Measurements from ENCODE around the gene KRT6C. TPM values are rescaled to one million over a fixed set of nuclear protein-coding genes. Genes with fewer than 3 reads are reported as not detected.

Gene KRT6C
- total RNA-seq, 5 donors from 2014 or later (not counting 1 experiment from before 2014, with no cell fraction given): not detected

GRCh38 chr12:52426034-52426433, 47.6 kb downstream of the KRT6C start:
- Histone ChIP-seq H3K4me1 (ENCODE audit: control insufficient read depth in 1 of 2, extremely low read depth in 1 of 2, insufficient read depth in 2 of 2, low read length in 2 of 2) (no peaks in the 10 kb centered on the region), H3K27ac (ENCODE audit: low read length) (no peak overlapping the region), H3K36me3 (ENCODE audit: control insufficient read depth in 2 of 2, extremely low read depth in 1 of 2, insufficient read depth in 1 of 2, low read length in 1 of 2) (no peaks in the 10 kb centered on the region), H3K27me3 (replicated peaks in 1 of 2; ENCODE audit: control insufficient read depth in 2 of 2, extremely low read depth in 1 of 2, insufficient read depth in 2 of 2, low read length in 1 of 2) (peaks cover 0 to 46% of the 10 kb centered on the region in 2 experiments), H3K9me3 (no peaks in the 10 kb centered on the region), H3K4me3 (ENCODE audit: control insufficient read depth in 1 of 2, extremely low read depth in 1 of 2, low read length in 1 of 2) (no peak overlapping the region)
- 86% methylated on average over 2 of the region's 2 CpGs for WGBS (ENCODE audit: insufficient coverage)
- Mint-ChIP-seq H3K9me3 (no peaks in the 10 kb centered on the region), H3K27ac (no peak overlapping the region), H3K27me3 (peaks cover 38 to 44% of the 10 kb centered on the region in 2 donors), H3K36me3 (no peaks in the 10 kb centered on the region), H3K4me1 (no peaks in the 10 kb centered on the region), H3K4me3 (no peak overlapping the region)
- no peak for DNase-seq
- no peak for ATAC-seq (replicated peaks in 1 of 4)
- CTCF ChIA-PET: no interaction called here
- POLR2A ChIA-PET: no interaction called here

GRCh38 chr12:52425466-52425865, 48.1 kb downstream of the KRT6C start:
- POLR2A ChIA-PET: no interaction called here
- Mint-ChIP-seq H3K27me3 (peaks cover 33 to 39% of the 10 kb centered on the region in 2 donors), H3K9me3 (no peaks in the 10 kb centered on the region), H3K4me1 (no peaks in the 10 kb centered on the region), H3K4me3 (no peak overlapping the region), H3K36me3 (no peaks in the 10 kb centered on the region), H3K27ac (no peak overlapping the region)
- 70% methylated on average over 5 of the region's 5 CpGs for whole genome bisulfite sequencing (ENCODE audit: insufficient coverage)
- no peak for DNase-seq
- Histone ChIP-seq H3K4me1 (ENCODE audit: control insufficient read depth in 1 of 2, extremely low read depth in 1 of 2, insufficient read depth in 2 of 2, low read length in 2 of 2) (no peaks in the 10 kb centered on the region), H3K9me3 (no peaks in the 10 kb centered on the region), H3K27me3 (replicated peaks in 1 of 2; ENCODE audit: control insufficient read depth in 2 of 2, extremely low read depth in 1 of 2, insufficient read depth in 2 of 2, low read length in 1 of 2) (peaks cover 0 to 45% of the 10 kb centered on the region in 2 experiments), H3K27ac (ENCODE audit: low read length) (no peak overlapping the region), H3K36me3 (ENCODE audit: control insufficient read depth in 2 of 2, extremely low read depth in 1 of 2, insufficient read depth in 1 of 2, low read length in 1 of 2) (no peaks in the 10 kb centered on the region), H3K4me3 (ENCODE audit: control insufficient read depth in 1 of 2, extremely low read depth in 1 of 2, low read length in 1 of 2) (no peak overlapping the region)
- no peak for ATAC-seq (replicated peaks in 1 of 4)
- CTCF ChIA-PET: no interaction called here

- POLR2A ChIA-PET: no interaction called here
- no peaks in the 10 kb centered on the region for H3K9me3 Mint-ChIP-seq
Measured at GRCh38 chr12:52423661-52424500, 49.7 kb downstream of the KRT6C start.

GRCh38 chr12:52423035-52423434, 50.6 kb downstream of the KRT6C start:
- Histone ChIP-seq H3K36me3 (ENCODE audit: control insufficient read depth in 2 of 2, extremely low read depth in 1 of 2, insufficient read depth in 1 of 2, low read length in 1 of 2) (no peaks in the 10 kb centered on the region), H3K4me1 (ENCODE audit: control insufficient read depth in 1 of 2, extremely low read depth in 1 of 2, insufficient read depth in 2 of 2, low read length in 2 of 2) (no peaks in the 10 kb centered on the region), H3K9me3 (no peaks in the 10 kb centered on the region), H3K27me3 (replicated peaks in 1 of 2; ENCODE audit: control insufficient read depth in 2 of 2, extremely low read depth in 1 of 2, insufficient read depth in 2 of 2, low read length in 1 of 2) (peaks cover 0 to 43% of the 10 kb centered on the region in 2 experiments), H3K27ac (ENCODE audit: low read length) (no peak overlapping the region), H3K4me3 (ENCODE audit: control insufficient read depth in 1 of 2, extremely low read depth in 1 of 2, low read length in 1 of 2) (no peak overlapping the region)
- Mint-ChIP-seq H3K27me3 (peaks cover 19 to 23% of the 10 kb centered on the region in 2 donors), H3K4me3 (no peak overlapping the region), H3K9me3 (no peaks in the 10 kb centered on the region), H3K27ac (no peak overlapping the region), H3K4me1 (no peaks in the 10 kb centered on the region), H3K36me3 (no peaks in the 10 kb centered on the region)
- DNase-seq (no peak), ATAC-seq (replicated peaks in 1 of 4) (no peak)
- WGBS (ENCODE audit: insufficient coverage): 68% methylated on average over 6 of the region's 6 CpGs
- POLR2A ChIA-PET: no interaction called here
- CTCF ChIA-PET: no interaction called here

More at GRCh38 chr12:52423661-52424500, 49.7 kb downstream of the KRT6C start:
- no peak overlapping the region for H3K4me3 Mint-ChIP-seq
- Histone ChIP-seq H3K4me3 (ENCODE audit: control insufficient read depth in 1 of 2, extremely low read depth in 1 of 2, low read length in 1 of 2) (no peak overlapping the region), H3K36me3 (ENCODE audit: control insufficient read depth in 2 of 2, extremely low read depth in 1 of 2, insufficient read depth in 1 of 2, low read length in 1 of 2) (no peaks in the 10 kb centered on the region), H3K9me3 (no peaks in the 10 kb centered on the region), H3K27ac (ENCODE audit: low read length) (no peak overlapping the region), H3K27me3 (replicated peaks in 1 of 2; ENCODE audit: control insufficient read depth in 2 of 2, extremely low read depth in 1 of 2, insufficient read depth in 2 of 2, low read length in 1 of 2) (peaks cover 0 to 43% of the 10 kb centered on the region in 2 experiments), H3K4me1 (ENCODE audit: control insufficient read depth in 1 of 2, extremely low read depth in 1 of 2, insufficient read depth in 2 of 2, low read length in 2 of 2) (no peaks in the 10 kb centered on the region)
- no peak overlapping the region for H3K27ac Mint-ChIP-seq
- H3K27me3 Mint-ChIP-seq: peaks cover 23 to 27% of the 10 kb centered on the region in 2 donors
- H3K36me3 Mint-ChIP-seq: no peaks in the 10 kb centered on the region
- DNase-seq (no peak), ATAC-seq (replicated peaks in 1 of 4) (no peak)
- H3K4me1 Mint-ChIP-seq: no peaks in the 10 kb centered on the region
- WGBS (ENCODE audit: insufficient coverage): 65% methylated on average over 6 of the region's 11 CpGs
- CTCF ChIA-PET: no interaction called here

GRCh38 chr12:52419656-52420055, 53.9 kb downstream of the KRT6C start:
- Mint-ChIP-seq H3K4me1 (no peaks in the 10 kb centered on the region), H3K36me3 (no peaks in the 10 kb centered on the region), H3K27me3 (peaks cover 17 to 23% of the 10 kb centered on the region in 2 donors), H3K27ac (no peak overlapping the region), H3K9me3 (no peaks in the 10 kb centered on the region), H3K4me3 (no peak overlapping the region)
- CTCF ChIA-PET: no interaction called here
- H3K9me3 ChIP-seq: no peaks in the 10 kb centered on the region
- H3K4me3 ChIP-seq (ENCODE audit: control insufficient read depth in 1 of 2, extremely low read depth in 1 of 2, low read length in 1 of 2): no peak overlapping the region
- POLR2A ChIA-PET: no interaction called here
- H3K4me1 ChIP-seq (ENCODE audit: control insufficient read depth in 1 of 2, extremely low read depth in 1 of 2, insufficient read depth in 2 of 2, low read length in 2 of 2): no peaks in the 10 kb centered on the region
- no CpG with 5 or more reads among the region's 1 CpG for WGBS (ENCODE audit: insufficient coverage)
- ATAC-seq (replicated peaks in 1 of 4): no peak
- no peak overlapping the region for H3K27ac ChIP-seq (ENCODE audit: low read length)
- peaks cover 0 to 42% of the 10 kb centered on the region in 2 experiments for H3K27me3 ChIP-seq (replicated peaks in 1 of 2; ENCODE audit: control insufficient read depth in 2 of 2, extremely low read depth in 1 of 2, insufficient read depth in 2 of 2, low read length in 1 of 2)
- no peaks in the 10 kb centered on the region for H3K36me3 ChIP-seq (ENCODE audit: control insufficient read depth in 2 of 2, extremely low read depth in 1 of 2, insufficient read depth in 1 of 2, low read length in 1 of 2)
- DNase-seq: no peak

- Mint-ChIP-seq H3K27ac (no peak overlapping the region), H3K9me3 (no peaks in the 10 kb centered on the region), H3K4me1 (no peaks in the 10 kb centered on the region), H3K4me3 (no peak overlapping the region), H3K36me3 (no peaks in the 10 kb centered on the region), H3K27me3 (peaks cover 12 to 19% of the 10 kb centered on the region in 2 donors)
- ATAC-seq (replicated peaks in 1 of 4): no peak
- Histone ChIP-seq H3K9me3 (no peaks in the 10 kb centered on the region), H3K4me1 (ENCODE audit: control insufficient read depth in 1 of 2, extremely low read depth in 1 of 2, insufficient read depth in 2 of 2, low read length in 2 of 2) (no peaks in the 10 kb centered on the region), H3K27me3 (replicated peaks in 1 of 2; ENCODE audit: control insufficient read depth in 2 of 2, extremely low read depth in 1 of 2, insufficient read depth in 2 of 2, low read length in 1 of 2) (peaks cover 0 to 32% of the 10 kb centered on the region in 2 experiments), H3K4me3 (ENCODE audit: control insufficient read depth in 1 of 2, extremely low read depth in 1 of 2, low read length in 1 of 2) (no peak overlapping the region), H3K36me3 (ENCODE audit: control insufficient read depth in 2 of 2, extremely low read depth in 1 of 2, insufficient read depth in 1 of 2, low read length in 1 of 2) (no peaks in the 10 kb centered on the region), H3K27ac (ENCODE audit: low read length) (no peak overlapping the region)
- ChIA-PET POLR2A (no interaction called here), CTCF (no interaction called here)
- 69% methylated on average over 3 of the region's 4 CpGs for WGBS (ENCODE audit: insufficient coverage)
- DNase-seq: no peak
Measured at GRCh38 chr12:52418576-52419110, 55.0 kb downstream of the KRT6C start.
